HCEC 1CT (cell line): ENCODE data around the gene DLX5.
"Not testable (repeated sequence)": the region's sequence is repeated elsewhere in the genome, so short reads cannot be mapped to it uniquely, and the experiment has no call there.

Experiments used
- DNase-seq: peaks from one replicate; pipeline ENCODE4 v3.0.0-alpha.2; 2017

Gene DLX5

DNA sequence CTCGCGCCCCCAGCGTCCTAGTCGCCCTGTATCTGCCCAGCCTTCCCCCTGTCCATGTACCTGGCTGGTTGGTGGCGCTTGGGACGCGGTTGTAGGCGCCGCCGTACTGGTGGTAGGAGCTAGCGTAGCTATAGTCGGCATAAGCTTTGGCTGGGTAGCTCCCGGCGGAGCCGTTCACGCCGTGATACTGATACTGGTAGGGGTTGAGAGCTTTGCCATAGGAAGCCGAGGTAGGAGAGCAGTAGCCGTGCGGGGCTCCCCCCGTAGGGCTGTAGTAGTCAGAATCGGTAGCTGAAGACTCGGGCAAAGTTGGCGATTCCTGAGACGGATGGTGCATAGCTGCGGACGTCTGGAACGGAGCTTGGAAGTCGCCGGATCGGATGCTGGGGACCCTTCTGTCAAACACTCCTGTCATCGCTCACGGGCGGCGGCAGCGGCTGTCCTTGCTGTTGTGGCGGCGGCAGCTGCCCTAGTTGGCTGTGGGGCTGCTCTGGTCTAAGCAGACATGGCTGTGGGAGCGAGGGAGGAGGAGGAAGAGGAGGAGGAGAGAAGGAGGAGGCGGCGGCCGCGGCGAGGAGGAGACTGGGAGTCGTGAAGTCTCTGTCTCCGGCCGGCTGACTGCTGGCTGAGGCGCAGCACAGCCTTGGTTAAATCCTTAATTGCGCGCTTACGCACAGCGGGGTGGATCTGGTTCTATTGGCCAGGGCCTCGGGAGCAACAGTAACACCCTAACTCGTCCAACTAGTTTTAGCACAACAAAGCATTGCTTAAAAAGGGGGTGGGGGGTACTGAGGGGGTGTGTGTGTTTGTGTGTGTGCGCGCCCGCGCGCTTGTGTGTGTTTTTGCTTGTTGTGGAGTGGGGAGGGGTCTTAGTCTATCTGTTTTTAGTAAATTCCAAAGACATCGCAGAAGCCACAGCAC is at the start of gene DLX5:
Gene DLX5 (minus strand): TSS at position 623 of the 921 bp plus-strand sequence. CDS start 208 bp downstream, at position 415.
- peak; percentile 17 for DNase-seq

GRCh38 chr7:97072025-97072424 is 47.4 kb upstream of the DLX5 start:
- not testable (repeated sequence) for DNase-seq

- peak; percentile 36 for DNase-seq
These were observed 40.4 kb upstream of the DLX5 start for GRCh38 chr7:97064972-97065587.

- DNase-seq = no peak
These were observed 39.4 kb upstream of the DLX5 start for GRCh38 chr7:97064020-97064419.

- peak; percentile 10 for DNase-seq
These were observed 18.6 kb upstream of the DLX5 start for GRCh38 chr7:97043281-97043680.

DNA sequence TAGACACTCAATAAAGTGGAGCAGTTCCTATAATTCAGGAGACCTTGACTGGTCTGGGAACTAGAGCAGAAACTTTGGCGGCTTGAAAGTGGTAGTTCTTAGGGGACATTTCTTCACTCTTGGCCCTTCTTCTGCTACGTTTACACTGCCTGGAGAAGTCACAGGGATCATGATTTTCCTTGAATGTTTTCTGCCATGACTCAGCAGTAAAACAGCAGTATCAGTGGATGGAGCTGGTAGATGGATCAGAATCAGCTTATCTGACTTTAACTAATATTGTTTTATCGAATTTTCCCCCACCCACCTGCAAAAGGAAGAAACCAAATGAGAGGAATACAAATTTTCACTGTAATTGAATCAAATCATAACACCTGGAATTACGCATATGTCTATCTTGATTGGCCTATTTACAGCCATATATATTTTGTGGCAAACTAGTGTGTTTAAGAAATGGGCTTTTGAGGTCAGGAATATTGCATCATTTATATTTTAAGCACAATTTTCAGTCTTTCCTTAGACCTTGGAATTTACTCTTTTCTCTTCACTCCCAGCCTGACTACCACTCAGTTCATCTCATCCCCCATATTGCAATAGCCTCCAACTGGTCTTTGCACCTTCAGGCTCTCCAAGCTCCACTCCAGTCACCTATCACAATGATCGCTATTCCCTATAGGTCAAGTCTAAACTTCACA is 14.9 kb upstream of the DLX5 start:
- DNase-seq = no peak

- DNase-seq = not testable (repeated sequence)
These were observed 9.7 kb upstream of the DLX5 start for GRCh38 chr7:97034213-97034852.

GRCh38 chr7:97027427-97028234 is 3.0 kb upstream of the DLX5 start:
- peak; percentile 77 for DNase-seq

- no peak for DNase-seq
These were observed 2.2 kb upstream of the DLX5 start for GRCh38 chr7:97026715-97027426.

- no peak for DNase-seq
These were observed 1.5 kb upstream of the DLX5 start for GRCh38 chr7:97025983-97026714.

DNA sequence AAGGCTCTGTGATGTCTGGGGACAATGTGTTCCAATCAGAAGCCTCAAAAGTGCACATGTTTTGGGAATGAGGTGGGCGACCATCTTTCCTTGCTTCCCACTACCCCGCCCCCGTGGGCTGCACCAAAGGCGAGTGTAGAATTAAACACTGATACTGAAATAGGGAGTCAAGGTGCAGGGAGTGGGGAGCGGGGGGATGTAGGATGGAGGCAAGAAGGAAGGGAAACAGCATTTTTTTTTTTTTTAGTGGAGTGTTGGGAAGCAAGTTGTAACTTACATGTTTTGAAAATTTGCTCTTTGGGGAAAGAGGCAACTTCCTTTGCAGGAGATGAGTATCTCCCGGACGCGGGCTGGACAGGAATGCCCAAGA is 484 bp upstream of the DLX5 start:
- no peak for DNase-seq

GRCh38 chr7:97022491-97023306 is 1.9 kb downstream of the DLX5 start:
- DNase-seq = no peak

GRCh38 chr7:97021747-97022490 is 2.7 kb downstream of the DLX5 start:
- DNase-seq = no peak

DNA sequence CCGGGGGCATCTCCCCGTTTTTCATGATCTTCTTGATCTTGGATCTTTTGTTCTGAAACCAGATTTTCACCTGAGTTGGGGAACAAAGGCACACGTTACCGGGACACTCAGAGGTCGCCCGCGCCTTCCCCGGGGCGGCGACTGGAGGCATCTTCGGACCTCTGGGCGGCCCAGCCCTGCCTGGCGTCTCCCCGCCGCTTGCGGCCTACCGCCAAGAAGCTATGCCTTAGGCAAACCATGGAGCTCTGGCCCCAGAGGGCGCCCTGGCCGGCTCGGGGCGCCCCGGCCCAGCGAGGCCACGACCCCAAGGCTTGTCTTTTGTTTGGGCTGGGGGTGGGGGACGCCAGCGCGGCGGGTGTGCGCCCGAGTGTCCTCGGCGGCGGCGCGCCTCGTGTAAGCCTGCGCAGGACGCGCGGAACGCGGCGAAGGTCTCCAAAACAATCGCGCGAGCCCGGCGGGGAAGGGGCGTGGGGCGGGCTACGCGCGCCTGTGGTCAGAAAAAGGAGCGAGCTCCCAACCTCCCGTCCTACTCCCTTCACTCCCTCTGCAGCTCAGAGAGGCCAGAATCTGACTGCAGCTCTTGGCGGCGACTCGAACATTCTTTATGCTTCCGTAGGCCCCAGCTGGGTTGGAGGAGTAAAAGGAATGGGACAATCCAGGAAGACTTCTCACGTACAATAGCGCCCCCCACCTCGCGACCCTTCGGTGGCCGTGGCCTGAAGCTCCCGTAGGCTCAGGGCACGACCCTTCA is 3.5 kb downstream of the DLX5 start:
- DNase-seq = no peak

DNA sequence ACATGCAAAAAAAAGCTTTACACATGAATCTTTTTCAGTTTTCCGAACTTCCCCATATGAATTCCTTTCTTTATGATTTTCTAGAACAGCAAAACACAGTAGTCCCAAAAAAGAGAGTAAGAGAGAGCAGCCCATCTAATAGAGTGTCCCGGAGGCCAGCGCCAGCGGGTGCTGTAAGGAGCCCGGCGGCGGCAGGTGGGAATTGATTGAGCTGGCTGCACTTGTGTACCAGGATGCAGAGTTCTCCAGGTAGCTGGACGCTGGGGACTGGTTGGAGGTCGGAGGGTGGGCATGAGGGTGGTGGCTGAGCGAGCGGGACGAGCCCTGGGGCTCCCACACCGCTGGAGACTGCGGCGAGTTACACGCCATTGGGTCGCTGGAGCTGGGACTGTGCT is 4.0 kb downstream of the DLX5 start:
- no peak for DNase-seq

- no peak for DNase-seq
These were observed 4.9 kb downstream of the DLX5 start for GRCh38 chr7:97019710-97020225.

DNA sequence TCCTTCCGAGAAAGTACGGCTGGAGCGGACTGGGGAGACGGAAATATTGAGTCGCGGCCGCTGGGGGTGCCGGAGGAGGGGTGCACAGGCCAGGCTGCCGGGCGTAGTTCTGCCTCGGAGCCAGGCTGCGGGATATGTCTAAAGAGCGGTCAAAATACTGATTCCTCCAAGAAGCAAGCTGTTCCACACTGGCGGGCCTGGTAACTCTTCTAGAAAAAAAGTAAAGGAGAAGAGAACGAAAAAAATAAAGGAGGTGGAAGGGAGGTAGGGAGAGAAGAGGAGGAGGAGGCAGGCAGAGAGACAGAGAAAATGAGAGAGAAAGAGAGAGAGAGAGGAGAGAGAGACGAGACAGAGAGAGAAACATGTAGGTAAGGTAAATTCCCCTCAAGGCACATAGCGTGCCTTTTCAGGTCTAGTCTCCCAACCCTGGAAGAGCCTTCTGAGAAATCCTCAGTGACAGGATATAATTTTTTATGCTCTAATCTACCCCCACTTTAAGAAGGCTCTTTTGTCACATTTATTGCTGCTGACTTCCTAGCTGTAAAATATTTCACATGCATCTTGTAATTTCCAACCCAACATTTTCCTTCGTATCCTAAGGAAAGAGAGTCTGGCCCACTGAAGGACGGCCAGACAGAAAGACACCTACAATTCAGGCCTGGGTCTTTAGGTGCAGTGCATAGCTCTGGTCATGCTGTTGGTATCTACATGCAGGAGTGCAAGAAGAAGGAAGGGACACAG is 5.7 kb downstream of the DLX5 start:
- DNase-seq = no peak
